ENCODE data around the gene SLC2A11.

GRCh38 chr22:23883658-23884057 lies 26.0 kb downstream of the SLC2A11 start:
- no peak for TF ChIP-seq EZH2 (IDR thresholded peaks at IDR 0.05; ENCODE audit: low read length, missing control alignments)
- TF ChIP-seq CTCF (conservative IDR thresholded peaks at IDR 0.05 in 1 of 2, IDR thresholded peaks at IDR 0.05 in 1 of 2; ENCODE audit: low read depth in 1 of 2, low read length in 2 of 2): no peak
